ENCODE measurements around the gene EXOC6.

- no peak for TF ChIP-seq CTCF (IDR thresholded peaks at IDR 0.05)
- TF ChIP-seq POLR2A (IDR thresholded peaks at IDR 0.05): no peak
Observed at GRCh38 chr10:92811986-92812385, 36.3 kb upstream of the EXOC6 start.
